Astrocyte (in vitro differentiated cells and primary cell): ENCODE data around the gene KNSTRN.

Experiments used
- CTCF ChIP-seq: IDR thresholded peaks from 2 replicates; pipeline ENCODE4 v1.5.1; 2011; ENCODE audit warnings: low read depth, mild to moderate bottlenecking, inconsistent platforms, low read length, moderate library complexity; ENCODE audit not compliant: insufficient read depth
- EZH2 ChIP-seq: IDR thresholded peaks from 2 replicates; pipeline ENCODE4 v1.6.1; 2012; ENCODE audit warnings: mild to moderate bottlenecking, low read length, inconsistent platforms; ENCODE audit not compliant: insufficient read depth

- TF ChIP-seq CTCF = no peak
- TF ChIP-seq EZH2 = peak; percentile 52
These were observed 57.6 kb downstream of the KNSTRN start for GRCh38 chr15:40439960-40440742.
